Measurements from ENCODE around the gene UHRF2. TPM values are rescaled to one million over a fixed set of nuclear protein-coding genes. Genes with fewer than 3 reads are reported as not detected.

The UHRF2 gene
- total RNA-seq, 1 experiment from 2014 or later = 40.6 TPM

- CTCF ChIA-PET = no interaction called here
- no peak overlapping the region for H3K4me3 ChIP-seq (replicated peaks in 1 of 2; ENCODE audit: low read depth in 1 of 2, low read length in 2 of 2)
- ATAC-seq (no peak), DNase-seq (ENCODE audit: low read depth, low spot score) (no peak)
- H3K79me2 ChIP-seq (ENCODE audit: insufficient read depth, low read length) = peaks cover 66% of the 10 kb centered on the region
- H3K4me2 ChIP-seq (ENCODE audit: low read length) = no peak overlapping the region
- no TSS peak for BruUV-seq (replicated peaks)
- no peaks in the 10 kb centered on the region for H3K9me3 ChIP-seq (ENCODE audit: control insufficient read depth in 1 of 2, insufficient read depth in 1 of 2, low read depth in 1 of 2, low read length in 2 of 2)
- H3K9me2 ChIP-seq (ENCODE audit: insufficient read depth) = no peaks in the 10 kb centered on the region
- intact Hi-C loops (cut with micrococcal nuclease) = no loop called here
- H3K9ac ChIP-seq (ENCODE audit: low read length) = no peak overlapping the region
- no peaks in the 10 kb centered on the region for H3K4me1 ChIP-seq (ENCODE audit: control insufficient read depth in 1 of 2, insufficient read depth in 2 of 2, low read length in 2 of 2)
- peaks cover 0 to 4% of the 10 kb centered on the region in 2 experiments; a peak in 2 of 4 replicates for H3K36me3 ChIP-seq (ENCODE audit: control insufficient read depth in 1 of 2, insufficient read depth in 2 of 2, low read length in 2 of 2)
- TF ChIP-seq FOSL1 (IDR thresholded peaks at IDR 0.05; ENCODE audit: low read depth) (no peak), CTCF (IDR thresholded peaks at IDR 0.05 in 2 of 3, conservative IDR thresholded peaks at IDR 0.05 in 1 of 3; ENCODE audit: borderline replicate concordance in 1 of 3, insufficient read depth in 1 of 3, low read depth in 2 of 3, low read length in 2 of 3) (no peak), ELF1 (IDR thresholded peaks at IDR 0.05; ENCODE audit: borderline replicate concordance, low read depth) (no peak), REST (IDR thresholded peaks at IDR 0.05; ENCODE audit: low read depth) (no peak), ATF3 (IDR thresholded peaks at IDR 0.05) (no peak), JUND (IDR thresholded peaks at IDR 0.05) (no peak)
- no peak overlapping the region for H3K27ac ChIP-seq (ENCODE audit: low read depth, low read length)
- H3K27me3 ChIP-seq (ENCODE audit: insufficient read depth, low read length) = no peaks in the 10 kb centered on the region
- POLR2A ChIA-PET = interaction anchor here (1.2 kb wide), 1 partner anchor 10 kb away, joined by 3 read pairs; no protein-coding TSS in a partner anchor
- peaks cover 11% of the 10 kb centered on the region; the same call in 1 of the 2 replicates for H4K20me1 ChIP-seq (ENCODE audit: insufficient read depth)
- RAD21 ChIA-PET (ENCODE audit: low non-redundant PET in 1 of 2, low total read pairs in 2 of 2, uncharacterized antibody in 2 of 2, unreplicated experiment in 2 of 2) = no interaction called here
- no peak overlapping the region for H2AFZ ChIP-seq (ENCODE audit: low read depth, low read length, poor library complexity, severe bottlenecking)
Observed at GRCh38 chr9:6461619-6462018, 48.6 kb downstream of the UHRF2 start.
